HepG2 (cell line): ENCODE results near the gene GABBR2. TPM values are rescaled to one million over a fixed set of nuclear protein-coding genes. Genes with fewer than 3 reads are reported as not detected.

ENCODE experiments used
- ATAC-seq: fragments of 200-7000 bp; cut with Tn5 transposase; 3 replicates; pipeline ENCODE4 v1.9.1; 2020; ENCODE audit warnings: mild to moderate bottlenecking, moderate library complexity
- BruUV-seq: library from RNA; stranded (reverse); fragments of 400-500 nt; replicated peaks from 2 replicates; lab custom pipeline; 2021; lab: Mats Ljungman, UMichigan
- CTCF ChIA-PET: fragments of 300-600 bp; formaldehyde crosslinking; extraction: SDS; loops from one replicate; lab custom pipeline; 2021; ENCODE audit warnings: low total read pairs, inconsistent platforms, low intra/inter-chr PET ratio; lab: Yijun Ruan, JAX
- POLR2A ChIA-PET: fragments of 350-600 bp; sonication (Branson Sonifier 250); formaldehyde crosslinking; loops from one replicate; lab custom pipeline; 2020; ENCODE audit warnings: antibody characterized with exemption, inconsistent platforms; lab: Yijun Ruan, JAX
- DNase-seq: peaks from one replicate; pipeline ENCODE4 v3.0.0-alpha.2; 2015; ENCODE audit warnings: low spot score
- FAIRE-seq: peaks from 3 replicates; lab custom pipeline; 2011; peaks lifted over from hg19 to GRCh38; lab: Jason Lieb, UNC
- H2AFZ ChIP-seq: one replicate; pipeline ENCODE4 v1.6.1; 2011; ENCODE audit warnings: low read length, inconsistent platforms
- H3K27ac ChIP-seq: fragments of 300-600 bp; 3 replicates; pipeline ENCODE4 v1.8.0; 2011; ENCODE audit warnings: mixed run types, mild to moderate bottlenecking, mixed read lengths, low read length, inconsistent platforms; ENCODE audit not compliant: insufficient read depth; ENCODE audit errors: extremely low read length
- H3K27me3 ChIP-seq, 2 experiments: fragments of 200-600 bp in 1 of 2; 2 replicates in 1 of 2; 3 replicates in 1 of 2; pipeline versions ENCODE4 v1.6.0 to v1.8.0; 2011; ENCODE audit warnings: low read length in 2 of 2, mild to moderate bottlenecking in 2 of 2, moderate library complexity in 2 of 2, inconsistent platforms in 1 of 2; ENCODE audit not compliant: insufficient read depth in 2 of 2, control insufficient read depth in 1 of 2
- H3K36me3 ChIP-seq, 2 experiments: fragments of 200-600 bp in 1 of 2; replicated peaks in 1 of 2; 2 replicates in 1 of 2; 3 replicates in 1 of 2; pipeline versions ENCODE4 v1.5.1 to v1.8.0; 2011; ENCODE audit warnings: low read length in 2 of 2, inconsistent platforms in 1 of 2; ENCODE audit not compliant: insufficient read depth in 2 of 2, control insufficient read depth in 1 of 2
- H3K4me1 ChIP-seq: 2 replicates; pipeline ENCODE4 v1.5.1; 2012; ENCODE audit warnings: low read length, inconsistent platforms; ENCODE audit not compliant: insufficient read depth
- H3K4me2 ChIP-seq: 2 replicates; pipeline ENCODE4 v1.6.0; 2011; ENCODE audit warnings: low read depth, low read length, inconsistent platforms
- H3K4me3 ChIP-seq, 3 experiments: fragments of 200-600 bp in 1 of 3; sonication (generic), shearing (Covaris generic) in 1 of 3; replicated peaks in 1 of 3; 2 replicates each; pipeline ENCODE4 v1.5.1; 2011 to 2016; ENCODE audit warnings: low read length in 3 of 3, inconsistent platforms in 2 of 3, low read depth in 2 of 3, mild to moderate bottlenecking in 2 of 3, control low read depth in 1 of 3, mixed read lengths in 1 of 3; ENCODE audit not compliant: insufficient read depth in 1 of 3
- H3K79me2 ChIP-seq: one replicate; pipeline ENCODE4 v1.6.1; 2011; ENCODE audit warnings: low read length, inconsistent platforms; ENCODE audit not compliant: insufficient read depth
- H3K9ac ChIP-seq: 2 replicates; pipeline ENCODE4 v1.6.0; 2011; ENCODE audit warnings: mild to moderate bottlenecking, low read depth, low read length, inconsistent platforms; ENCODE audit not compliant: insufficient read depth
- H3K9me3 ChIP-seq: 2 replicates; pipeline ENCODE4 v1.5.1; 2012; ENCODE audit warnings: mild to moderate bottlenecking, low read length
- H4K20me1 ChIP-seq: 2 replicates; pipeline ENCODE4 v1.6.0; 2011; ENCODE audit warnings: inconsistent platforms, mild to moderate bottlenecking, low read length, moderate library complexity; ENCODE audit not compliant: insufficient read depth
- E2F1 ChIP-seq: sonication (generic); formaldehyde crosslinking; IDR thresholded peaks from 2 replicates; pipeline ENCODE4 v1.5.0; 2020; ENCODE audit warnings: missing genetic modification reagents
- GATAD2A ChIP-seq: IDR thresholded peaks from 2 replicates; pipeline ENCODE4 v1.6.1; 2016
- GPBP1L1 ChIP-seq: sonication (generic); formaldehyde crosslinking; IDR thresholded peaks from 2 replicates; pipeline ENCODE4 v1.5.0; 2020; ENCODE audit warnings: mild to moderate bottlenecking, missing genetic modification reagents
- KDM3A ChIP-seq: IDR thresholded peaks from 2 replicates; pipeline ENCODE4 v1.6.1; 2018; ENCODE audit warnings: low read depth, missing compliant biosample characterization
- KLF11 ChIP-seq: IDR thresholded peaks from 2 replicates; pipeline ENCODE4 v1.6.1; 2016; ENCODE audit warnings: missing compliant biosample characterization
- LCORL ChIP-seq, 2 experiments: fragments of 450-650 bp in 1 of 2; sonication (generic) in 1 of 2; formaldehyde crosslinking in 1 of 2; IDR thresholded peaks; 2 replicates each; pipeline versions ENCODE4 v1.5.0 to v1.6.1; 2017 to 2020; ENCODE audit warnings: antibody characterized with exemption in 1 of 2, missing genetic modification reagents in 1 of 2
- MATR3 ChIP-seq: sonication (generic); formaldehyde crosslinking; IDR thresholded peaks from 2 replicates; pipeline ENCODE4 v1.4.0; 2020; ENCODE audit warnings: missing genetic modification reagents
- ZMAT3 ChIP-seq: sonication (generic); formaldehyde crosslinking; conservative IDR thresholded peaks from 2 replicates; pipeline ENCODE4 v1.7.0; 2021; ENCODE audit warnings: missing genetic modification reagents
- ZNF138 ChIP-seq: sonication (generic); formaldehyde crosslinking; IDR thresholded peaks from 2 replicates; pipeline ENCODE4 v1.5.0; 2020; ENCODE audit warnings: mild to moderate bottlenecking, low read depth, missing genetic modification reagents
- ZNF235 ChIP-seq: sonication (generic); formaldehyde crosslinking; IDR thresholded peaks from 2 replicates; pipeline ENCODE4 v1.8.1; 2023; ENCODE audit warnings: mild to moderate bottlenecking, missing genetic modification reagents, borderline replicate concordance
- ZNF646 ChIP-seq: sonication (generic); formaldehyde crosslinking; IDR thresholded peaks from 2 replicates; pipeline ENCODE4 v1.9.0; 2021; ENCODE audit warnings: mild to moderate bottlenecking, missing genetic modification reagents
- WGBS: methylation state at CpG from one replicate; pipeline ENCODE4 v1.1.6; 2017; ENCODE audit warnings: low lambda C conversion rate; 5-methylcytosine and 5-hydroxymethylcytosine counted together
- in situ Hi-C: cut with HindIII; loops from 2 replicates; pipeline ENCODE4 v1.10.0; 2017; ENCODE audit warnings: low pct_unique_long_range_greater_than_20kb; ENCODE audit not compliant: extremely low pct_ligation_motif_present
- intact Hi-C: fragments of 100-400 bp; cut with micrococcal nuclease; formaldehyde crosslinking; loops from one replicate; pipeline ENCODE4 v1.10.0; 2022; ENCODE audit not compliant: unreplicated experiment
- polyA plus RNA-seq, 8 experiments: library from polyadenylated mRNA; depleted of rRNA in 3 of 8; stranded (reverse) in 7 of 8; unstranded in 1 of 8; fragments of >200 nt; fragmentation: Illumina TruSeq in 4 of 8; extraction: Trizol in 4 of 8; gene quantifications; 2 replicates each; pipeline versions ENCODE4 v1.2.1 to v1.2.3, GENCODE V29; 2011 to 2016; ENCODE audit warnings: low read depth in 4 of 8, missing spikeins in 1 of 8, mixed read lengths in 1 of 8; ENCODE audit not compliant: insufficient read depth in 1 of 8
- total RNA-seq, 5 experiments: library from RNA; depleted of rRNA; stranded (reverse); fragments of >200 nt; fragmentation: Illumina TruSeq; extraction: Trizol; gene quantifications; 2 replicates each; pipeline ENCODE4 v1.2.3, GENCODE V29; 2016; ENCODE audit warnings: low read depth in 1 of 5
- TF ChIP-seq, protein P1 (sequence below): sonication (generic); formaldehyde crosslinking; IDR thresholded peaks from 2 replicates; pipeline ENCODE4 v1.4.0; 2020; ENCODE audit warnings: missing genetic modification reagents
- TF ChIP-seq, protein P2 (sequence below): sonication (generic); formaldehyde crosslinking; IDR thresholded peaks from 2 replicates; pipeline ENCODE4 v1.4.0; 2020; ENCODE audit warnings: missing genetic modification reagents

GABBR2 gene
- total and polyA plus RNA-seq, 2 of the 13 experiments (the other 11 are each of a cell fraction or from before 2014, with no cell fraction given): 0.02 TPM; not detected in 1

- DNase-seq (no peak), ATAC-seq (no peak), FAIRE-seq (no peak)
- Histone ChIP-seq H3K9ac (no peak overlapping the region), H3K36me3 (no peaks in the 10 kb centered on the region), H3K4me1 (no peaks in the 10 kb centered on the region), H3K27me3 (peaks cover 0 to 18% of the 10 kb centered on the region in 2 experiments; a peak in 3 of 5 replicates), H3K27ac (no peak overlapping the region), H2AFZ (no peak overlapping the region), H4K20me1 (no peaks in the 10 kb centered on the region), H3K4me2 (no peak overlapping the region), H3K4me3 (no peak overlapping the region), H3K9me3 (no peaks in the 10 kb centered on the region), H3K79me2 (no peaks in the 10 kb centered on the region)
- no TSS peak for BruUV-seq
- ChIA-PET CTCF (no interaction called here), POLR2A (no interaction called here)
- intact Hi-C loops (no loop called here), in situ Hi-C loops (no loop called here)
- WGBS: 39% methylated on average over 7 of the region's 7 CpGs
- TF ChIP-seq MATR3 (CRISPR knock-in tag): no peak
- TF ChIP-seq KLF11 (CRISPR knock-in tag): no peak
- TF ChIP-seq ZNF138 (CRISPR knock-in tag): no peak
- no peak for TF ChIP-seq GPBP1L1 (CRISPR knock-in tag)
- no peak for TF ChIP-seq KDM3A (CRISPR knock-in tag)
- TF ChIP-seq ZNF646 (CRISPR knock-in tag): no peak
- TF ChIP-seq, protein P1, sequence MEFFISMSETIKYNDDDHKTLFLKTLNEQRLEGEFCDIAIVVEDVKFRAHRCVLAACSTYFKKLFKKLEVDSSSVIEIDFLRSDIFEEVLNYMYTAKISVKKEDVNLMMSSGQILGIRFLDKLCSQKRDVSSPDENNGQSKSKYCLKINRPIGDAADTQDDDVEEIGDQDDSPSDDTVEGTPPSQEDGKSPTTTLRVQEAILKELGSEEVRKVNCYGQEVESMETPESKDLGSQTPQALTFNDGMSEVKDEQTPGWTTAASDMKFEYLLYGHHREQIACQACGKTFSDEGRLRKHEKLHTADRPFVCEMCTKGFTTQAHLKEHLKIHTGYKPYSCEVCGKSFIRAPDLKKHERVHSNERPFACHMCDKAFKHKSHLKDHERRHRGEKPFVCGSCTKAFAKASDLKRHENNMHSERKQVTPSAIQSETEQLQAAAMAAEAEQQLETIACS (CRISPR knock-in tag): no peak
- TF ChIP-seq, protein P2, sequence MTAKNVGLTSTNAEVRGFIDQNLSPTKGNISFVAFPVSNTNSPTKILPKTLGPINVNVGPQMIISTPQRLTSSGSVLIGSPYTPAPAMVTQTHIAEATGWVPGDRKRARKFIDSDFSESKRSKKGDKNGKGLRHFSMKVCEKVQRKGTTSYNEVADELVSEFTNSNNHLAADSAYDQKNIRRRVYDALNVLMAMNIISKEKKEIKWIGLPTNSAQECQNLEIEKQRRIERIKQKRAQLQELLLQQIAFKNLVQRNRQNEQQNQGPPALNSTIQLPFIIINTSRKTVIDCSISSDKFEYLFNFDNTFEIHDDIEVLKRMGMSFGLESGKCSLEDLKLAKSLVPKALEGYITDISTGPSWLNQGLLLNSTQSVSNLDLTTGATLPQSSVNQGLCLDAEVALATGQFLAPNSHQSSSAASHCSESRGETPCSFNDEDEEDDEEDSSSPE (CRISPR knock-in tag): no peak
- no peak for TF ChIP-seq ZNF235 (CRISPR knock-in tag)
- no peak for TF ChIP-seq GATAD2A
- no peak for TF ChIP-seq E2F1 (CRISPR knock-in tag)
- no peak for TF ChIP-seq ZMAT3 (CRISPR knock-in tag)
- no peak for TF ChIP-seq LCORL (IDR thresholded peaks at IDR 0.05)
- no peak for TF ChIP-seq LCORL (CRISPR knock-in tag; IDR thresholded peaks at IDR 0.05)
Measured at GRCh38 chr9:98692392-98692791, 16.3 kb downstream of the GABBR2 start.
